Stimulated activated CD8-positive, alpha-beta memory T cell treated with anti-CD3 and anti-CD28 coated beads, Interleukin-7, amount 100 ng/mL, for 4 hours (primary cell): ENCODE measurements around the gene CCDC191.

ENCODE experiments used
- DNase-seq, 2 donors: peaks; one replicate each; pipeline ENCODE4 v3.0.0-alpha.2; 2020; ENCODE audit warnings: low read depth in 2 of 2

The CCDC191 gene

DNA sequence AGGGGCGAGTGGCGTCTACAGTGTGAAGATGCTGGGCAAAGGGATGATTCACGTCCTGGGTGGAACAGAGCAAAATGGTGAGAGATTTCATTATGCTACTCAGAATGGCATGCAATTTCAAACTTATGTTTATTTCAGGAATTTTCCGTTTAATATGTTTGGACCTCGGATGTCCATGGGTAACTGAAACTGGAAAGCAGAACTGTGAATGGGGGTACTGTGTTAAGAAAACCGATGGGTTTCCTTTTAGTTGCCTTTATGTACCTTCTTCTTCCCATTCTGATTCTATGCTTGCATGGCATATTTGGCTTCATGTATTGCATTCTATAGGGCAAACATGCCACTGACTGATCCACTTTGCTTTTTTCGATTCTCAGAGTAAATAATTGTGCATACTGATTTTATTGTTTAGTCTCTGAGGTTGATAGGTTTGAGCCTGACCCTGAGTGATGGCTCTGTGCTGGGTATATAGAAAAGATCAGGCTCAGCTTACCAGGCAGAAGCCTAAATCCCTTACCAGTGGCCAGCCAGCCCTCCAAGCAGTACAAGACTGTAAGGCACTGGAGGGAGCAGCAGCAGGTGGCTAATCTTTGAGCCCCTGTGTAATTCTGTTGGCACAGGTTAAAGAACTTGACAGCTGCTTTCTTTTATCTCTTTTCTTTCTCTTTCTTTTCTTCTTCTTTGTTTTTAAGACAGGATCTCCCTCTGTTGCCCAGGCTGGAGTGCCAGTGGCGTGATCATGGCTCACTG is 4.8 kb upstream of the CCDC191 start:
- no peak for DNase-seq

DNA sequence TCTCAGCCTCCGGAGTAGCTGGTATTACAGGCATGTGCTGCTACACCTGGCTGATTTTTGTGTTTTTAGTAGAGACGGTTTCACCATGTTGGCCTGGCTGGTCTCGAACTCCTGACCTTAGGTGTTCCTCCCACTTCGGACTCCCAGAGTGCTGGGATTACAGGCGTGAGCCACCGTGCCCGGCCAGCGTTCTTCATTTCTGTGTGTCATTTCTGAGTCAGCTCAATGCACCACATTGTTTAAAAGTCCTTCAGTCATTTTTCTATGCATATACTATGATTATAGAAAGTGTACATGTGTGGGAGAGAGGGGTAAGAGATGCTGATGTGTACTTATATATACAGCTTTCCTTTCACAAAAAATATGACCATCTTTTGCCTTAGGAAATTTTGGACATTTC is 2.3 kb upstream of the CCDC191 start:
- DNase-seq = no peak

DNA sequence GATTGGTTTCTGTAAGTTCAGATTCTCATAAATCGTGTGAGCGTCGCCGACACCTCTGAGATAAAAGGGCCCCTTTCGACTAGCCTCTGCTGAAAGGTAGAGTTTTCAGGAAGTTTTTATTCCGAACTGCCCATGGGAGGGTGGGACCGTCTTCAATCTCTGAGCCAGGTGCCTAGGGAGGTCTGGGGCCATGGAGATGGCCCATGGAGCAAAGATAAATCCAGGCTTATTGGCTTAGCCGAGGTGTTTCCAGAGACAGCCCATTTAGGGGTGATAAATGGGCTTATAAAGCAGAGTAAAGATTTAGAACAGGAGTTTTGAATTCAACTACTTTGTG is 653 bp upstream of the CCDC191 start:
- DNase-seq = no peak

DNA sequence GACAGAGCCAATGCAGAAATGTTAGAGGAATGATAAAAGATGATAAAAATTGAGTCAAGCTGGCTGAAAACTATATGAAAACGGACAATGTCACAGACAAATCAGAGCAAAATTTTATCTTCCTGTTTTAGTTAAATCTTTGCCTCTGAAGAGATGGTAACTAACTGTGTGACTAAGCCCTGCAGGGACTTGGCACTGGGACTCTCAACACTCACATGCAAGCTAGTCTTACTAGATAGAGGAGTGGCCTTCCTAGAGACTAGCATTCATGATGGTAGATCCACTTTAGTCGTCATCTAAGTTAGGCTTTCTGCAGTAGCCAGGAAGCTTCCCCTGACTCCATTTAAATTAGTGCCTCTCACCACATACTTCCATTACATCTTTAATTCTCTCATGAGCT is 4.1 kb downstream of the CCDC191 start:
- no peak for DNase-seq

DNA sequence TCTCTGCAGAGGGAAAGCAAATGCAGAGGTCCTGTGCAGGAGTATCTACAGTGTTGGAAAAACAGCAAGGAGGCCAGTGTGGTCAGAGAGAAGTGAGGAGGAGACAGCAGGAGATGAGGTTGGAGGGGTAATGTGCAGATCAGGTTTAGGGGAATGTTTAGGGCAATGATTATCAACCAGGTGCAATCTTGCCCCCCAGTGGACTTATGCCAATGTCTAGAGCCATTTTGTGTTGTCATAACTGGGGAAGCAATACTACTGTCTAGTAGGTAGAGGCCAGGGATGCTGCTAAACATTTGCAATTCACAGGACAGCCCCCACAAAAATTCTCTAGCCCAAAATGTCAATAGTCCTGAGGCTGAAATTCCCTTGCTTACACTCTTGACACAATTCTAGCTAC is 13.1 kb downstream of the CCDC191 start:
- no peak for DNase-seq

DNA sequence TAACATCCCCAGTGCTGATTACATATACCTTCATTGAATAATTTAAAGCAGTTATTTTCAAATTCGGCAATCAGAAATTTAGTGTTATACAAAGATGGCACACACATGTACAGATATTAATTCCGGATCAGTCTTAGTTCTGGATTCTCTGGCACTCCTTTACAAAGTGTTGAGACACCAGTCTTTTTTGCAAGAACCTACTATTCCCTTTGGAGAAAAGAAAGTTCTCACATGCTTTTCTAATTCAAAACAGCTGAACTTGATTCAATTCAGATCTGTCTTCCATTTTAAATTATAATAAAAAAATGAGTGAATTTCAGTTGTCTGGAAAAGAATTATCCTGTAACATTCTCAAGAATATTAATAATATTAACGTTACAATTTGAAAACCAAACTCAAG is 20.4 kb downstream of the CCDC191 start:
- DNase-seq = no peak

DNA sequence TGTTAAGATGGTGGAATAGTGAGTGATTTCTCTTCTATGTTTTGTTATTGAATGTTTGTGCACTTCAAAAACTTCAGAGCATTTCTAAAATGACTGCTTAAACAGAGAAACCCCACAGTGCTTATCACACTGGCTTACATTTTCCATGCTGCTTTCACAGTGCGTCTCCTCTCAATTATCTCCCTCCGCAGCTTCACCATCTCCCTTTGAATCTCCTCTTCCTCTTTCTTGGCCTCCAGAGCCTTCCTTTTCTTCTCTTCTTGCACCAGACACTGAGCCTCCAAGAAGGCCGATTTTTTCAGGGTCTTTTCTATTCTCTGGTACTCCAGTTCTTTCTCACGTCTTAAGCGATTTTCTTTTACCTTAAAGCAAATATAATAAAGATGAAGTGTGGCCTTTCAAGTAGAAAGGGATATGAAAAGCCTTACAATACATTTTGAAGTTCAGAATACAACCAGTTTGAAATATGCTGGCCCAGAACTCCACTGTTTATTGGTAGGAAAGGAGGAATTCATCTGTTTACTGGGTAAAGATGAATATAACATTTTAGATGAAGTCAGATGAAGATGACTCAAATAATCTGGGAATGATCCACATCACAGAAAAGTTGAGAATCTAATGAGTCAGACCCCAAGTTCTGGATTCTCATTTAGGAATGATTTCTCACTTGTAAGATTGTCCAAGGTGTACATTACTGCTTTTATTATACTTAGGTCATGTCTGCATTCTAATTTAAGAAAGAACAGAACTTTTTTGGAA is 21.4 kb downstream of the CCDC191 start:
- DNase-seq = no peak

DNA sequence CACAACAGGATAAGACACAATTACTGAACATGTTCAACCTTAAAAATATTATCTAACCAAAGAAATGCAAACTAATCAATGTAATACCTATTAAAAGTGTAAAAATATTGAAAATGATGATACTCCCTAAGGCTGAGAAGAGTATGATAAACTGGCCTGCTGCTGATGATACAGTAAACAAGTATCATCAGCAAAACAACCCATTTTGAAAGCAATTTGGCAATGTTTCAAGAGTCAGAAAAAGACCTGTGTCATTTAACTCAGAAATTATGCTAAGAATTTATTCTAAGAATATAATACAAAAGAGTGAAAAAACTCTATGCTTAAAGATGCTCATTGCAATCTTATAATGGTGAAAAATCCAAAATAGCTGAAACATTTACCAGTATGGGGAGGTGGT is 22.1 kb downstream of the CCDC191 start:
- no peak for DNase-seq

DNA sequence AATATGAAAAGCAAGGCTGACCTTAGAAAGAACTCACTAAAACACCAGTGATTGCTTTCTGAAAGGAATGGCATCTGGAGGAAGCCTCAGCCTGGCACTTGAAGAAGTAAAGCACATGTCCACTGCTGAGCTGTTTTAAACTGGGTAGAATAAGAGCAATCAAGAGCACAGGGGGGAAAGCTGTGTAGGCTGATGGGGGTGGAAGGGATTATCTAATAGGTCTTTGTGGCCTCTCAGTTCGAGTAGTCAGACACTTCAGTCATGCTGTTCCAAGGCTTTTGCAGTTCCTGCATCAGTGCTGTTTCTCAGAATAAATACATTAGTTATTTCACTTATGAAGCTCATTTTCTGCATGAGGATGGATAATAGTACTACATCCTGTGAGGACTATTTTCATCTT is 22.6 kb downstream of the CCDC191 start:
- no peak for DNase-seq

DNA sequence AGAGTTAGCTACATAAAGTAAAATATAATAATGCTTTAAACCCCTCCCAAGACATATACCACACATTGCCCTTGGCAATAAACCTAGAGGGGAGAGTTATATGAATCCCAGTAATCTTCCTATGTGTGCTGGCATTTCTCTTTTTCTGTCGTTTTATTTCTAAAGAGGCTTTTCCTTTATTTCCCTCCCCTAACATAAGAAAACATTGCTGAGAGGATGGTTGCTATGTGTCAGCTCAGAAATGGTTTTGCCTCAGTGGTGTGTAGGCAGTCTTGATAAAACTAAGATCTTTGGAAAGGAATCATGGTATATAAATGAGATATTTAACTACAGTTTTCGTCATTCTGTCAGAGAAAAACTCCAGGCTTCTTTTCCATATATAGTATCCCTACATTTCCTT is 30.0 kb downstream of the CCDC191 start:
- DNase-seq = no peak

DNA sequence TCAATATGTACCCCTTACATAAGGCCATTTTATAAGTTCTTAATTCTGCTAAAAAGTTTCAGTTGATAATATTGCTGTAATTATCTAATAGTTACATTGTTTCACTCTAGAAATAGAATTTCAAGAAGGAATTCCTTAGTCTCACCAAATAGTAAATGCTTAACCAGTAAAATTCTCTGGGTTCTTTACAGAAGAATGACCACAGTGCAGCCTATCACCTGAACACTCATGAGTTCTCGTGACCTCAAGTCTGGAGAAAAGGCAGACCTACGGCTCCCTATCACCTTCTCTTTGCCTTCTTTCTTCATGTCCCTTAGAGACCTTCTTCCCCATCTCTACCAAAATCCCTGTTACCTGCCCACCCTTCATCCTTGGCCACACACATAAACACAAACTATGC is 30.9 kb downstream of the CCDC191 start:
- no peak for DNase-seq

DNA sequence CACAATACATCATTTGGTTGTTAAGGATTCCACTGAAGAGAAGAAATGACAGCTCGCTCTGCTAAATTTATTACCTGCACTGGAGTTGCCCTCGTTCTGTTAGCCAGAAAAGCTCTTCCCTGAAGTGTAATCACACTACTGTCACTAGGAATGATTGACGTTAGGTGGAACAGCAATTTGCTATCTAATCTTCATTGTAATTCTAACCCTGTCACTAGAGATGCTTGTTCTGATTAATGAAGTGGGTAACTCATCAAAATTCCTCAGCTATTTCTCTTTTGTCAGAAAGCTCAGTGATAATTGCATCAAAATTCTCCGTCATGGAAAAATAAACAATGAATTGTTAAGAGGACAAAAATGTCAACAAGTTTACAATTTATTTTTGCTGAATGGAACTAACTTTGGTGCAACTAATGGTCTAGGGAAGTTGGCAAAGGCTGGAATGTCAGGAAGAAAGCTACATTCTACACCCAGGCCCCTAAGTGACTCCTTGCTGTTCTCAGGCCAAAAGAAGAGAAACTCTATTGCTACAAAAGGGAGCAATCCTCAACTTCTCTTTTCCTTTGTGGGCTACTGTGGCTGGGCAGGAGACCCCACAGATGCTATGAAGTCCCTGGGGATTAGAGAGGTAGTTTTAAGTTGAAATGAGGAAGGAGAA is 34.1 kb downstream of the CCDC191 start:
- DNase-seq = no peak

DNA sequence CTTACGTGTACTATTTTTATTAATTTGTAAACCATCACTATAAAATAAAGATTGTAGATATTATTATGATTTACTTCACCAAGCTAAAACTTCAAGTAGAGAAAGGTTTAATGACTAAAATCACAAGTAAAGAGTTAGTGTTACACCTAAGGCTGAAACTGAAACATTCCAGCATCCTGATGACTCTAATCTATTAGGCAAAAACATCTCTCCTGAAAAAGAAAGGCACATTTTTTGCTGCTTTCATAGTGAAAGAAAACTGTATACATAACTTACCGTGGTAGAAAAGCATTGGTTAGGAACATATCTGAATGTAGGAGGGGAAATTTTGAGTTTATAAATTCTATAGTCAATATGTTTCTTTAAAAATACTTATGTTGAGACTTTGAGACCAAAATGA is 35.4 kb downstream of the CCDC191 start:
- DNase-seq = no peak

DNA sequence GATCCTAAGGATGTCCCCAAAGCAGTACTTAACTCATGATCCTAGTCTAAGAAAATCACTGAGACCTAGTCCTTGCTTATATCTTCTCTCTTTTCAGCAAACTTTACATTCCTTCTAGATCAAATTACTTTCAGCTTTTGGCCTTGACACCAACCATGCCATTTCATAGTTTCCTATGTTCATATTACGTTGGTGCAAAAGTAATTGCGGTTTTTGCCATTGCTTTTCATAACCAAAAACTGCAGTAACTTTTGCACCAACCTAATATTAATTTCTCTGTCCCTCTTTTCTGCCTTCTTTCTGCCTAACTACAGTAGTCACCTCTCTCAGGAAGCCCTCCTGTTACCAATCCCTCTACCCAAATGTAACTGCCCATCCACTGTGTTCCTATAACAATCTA is 36.8 kb downstream of the CCDC191 start:
- no peak for DNase-seq

DNA sequence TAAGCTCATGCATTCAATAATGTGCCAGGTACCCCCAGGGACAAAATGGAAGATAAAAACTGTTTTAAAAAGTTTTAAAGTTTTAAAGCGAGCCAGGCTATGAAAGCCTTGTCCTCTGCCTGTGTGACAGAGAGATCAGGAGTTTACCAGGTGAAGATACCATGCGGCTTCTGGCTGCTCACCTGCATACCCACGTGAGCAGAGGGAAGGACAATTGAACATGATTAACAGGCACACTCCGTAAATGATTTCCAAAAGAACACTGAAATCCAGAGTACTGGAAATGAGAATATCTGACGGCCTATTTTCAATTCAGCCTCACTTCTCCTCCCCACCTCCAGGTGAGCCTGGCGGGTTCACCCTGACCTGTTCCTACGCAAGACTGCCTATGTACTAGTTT is 42.1 kb downstream of the CCDC191 start:
- no peak for DNase-seq

DNA sequence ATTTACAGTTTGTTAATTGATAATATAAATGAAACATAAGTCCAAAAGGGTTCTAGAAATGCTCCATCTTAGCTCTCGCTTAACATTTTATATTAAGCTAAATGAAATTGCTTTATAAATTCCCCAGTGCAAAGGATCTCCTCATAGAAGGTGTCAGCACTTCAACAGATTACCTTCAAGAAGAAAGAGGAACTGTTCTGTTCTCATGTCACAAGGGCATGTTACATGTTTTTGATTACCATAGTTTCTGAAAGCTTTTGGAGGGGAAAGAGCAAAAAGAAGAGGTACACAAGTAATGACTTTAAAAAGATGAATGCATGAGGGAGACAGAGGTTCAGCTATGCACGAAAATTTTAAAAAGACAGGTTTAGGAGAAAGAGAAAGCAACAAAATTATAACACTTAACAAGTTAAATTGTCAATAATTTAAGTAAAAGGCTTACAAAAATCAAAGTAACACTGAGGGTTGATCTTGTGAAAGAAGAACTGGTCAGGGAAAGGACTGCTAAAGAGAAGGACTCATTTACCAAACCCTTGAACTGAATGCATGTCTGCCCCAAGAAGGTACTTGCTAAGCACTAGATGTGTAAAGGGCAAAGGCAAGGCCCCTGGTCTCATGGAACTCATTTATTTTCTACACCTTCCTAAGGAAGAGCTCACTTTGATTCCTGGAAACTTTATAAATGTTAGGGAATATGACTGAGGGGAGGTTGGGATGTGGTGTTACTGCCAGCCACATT is 45.1 kb downstream of the CCDC191 start:
- no peak for DNase-seq

DNA sequence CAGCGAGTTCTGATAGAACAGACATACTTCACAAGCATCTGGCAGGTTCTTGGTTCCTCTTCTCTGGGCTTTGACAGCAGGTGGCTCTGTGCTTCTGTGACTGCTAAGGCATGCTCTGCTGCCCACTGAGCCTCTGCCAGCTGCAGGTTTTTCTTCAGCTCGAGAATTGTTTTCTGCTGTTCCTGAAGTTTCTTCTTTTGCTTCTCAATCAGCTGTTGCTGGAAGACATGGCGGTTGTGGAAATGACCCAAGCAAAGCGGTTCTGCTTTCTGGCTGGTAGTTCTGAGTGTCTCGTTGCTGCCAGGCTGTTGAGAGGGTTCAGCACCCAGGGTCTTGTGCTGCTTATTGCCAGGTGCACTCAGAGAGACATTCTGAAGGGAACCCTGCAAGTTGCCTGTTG is 50.8 kb downstream of the CCDC191 start:
- DNase-seq = no peak

DNA sequence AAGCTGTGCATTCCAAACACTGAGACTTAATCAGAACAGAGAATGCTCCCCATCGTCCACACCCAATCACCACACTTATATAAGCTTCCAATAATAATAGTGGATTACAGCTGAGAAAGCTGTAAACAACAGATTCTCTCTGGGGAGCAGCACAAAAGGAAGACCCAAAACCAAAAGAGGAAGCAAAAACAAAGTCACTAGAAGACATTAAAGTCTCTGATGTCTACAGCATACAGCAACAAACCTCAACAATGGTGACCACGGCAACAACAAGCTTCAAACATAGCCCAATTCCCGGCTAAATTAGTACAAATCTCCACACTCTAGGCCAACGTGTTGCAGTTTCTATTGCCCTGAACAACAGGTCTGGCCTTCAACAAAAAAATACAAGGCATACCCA is 70.8 kb downstream of the CCDC191 start:
- DNase-seq = no peak

DNA sequence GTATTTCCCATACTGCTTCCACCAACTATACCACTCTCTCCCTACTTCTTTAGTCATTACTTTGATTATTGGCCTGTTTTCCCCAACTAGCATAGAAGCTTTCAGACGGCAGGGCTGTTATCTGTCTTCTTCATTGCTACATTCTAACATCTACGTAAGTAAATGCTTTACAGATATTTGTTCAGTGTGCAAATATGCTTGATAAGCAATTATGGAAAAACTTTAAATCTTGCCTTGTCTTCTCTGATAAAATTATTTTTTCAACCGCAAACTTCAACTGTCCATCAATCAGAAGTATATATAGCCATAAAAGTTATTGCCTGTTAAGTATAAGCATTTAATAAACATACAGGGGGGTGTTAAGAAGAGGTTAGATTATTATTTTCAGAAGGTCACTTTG is 72.8 kb downstream of the CCDC191 start:
- DNase-seq = no peak

DNA sequence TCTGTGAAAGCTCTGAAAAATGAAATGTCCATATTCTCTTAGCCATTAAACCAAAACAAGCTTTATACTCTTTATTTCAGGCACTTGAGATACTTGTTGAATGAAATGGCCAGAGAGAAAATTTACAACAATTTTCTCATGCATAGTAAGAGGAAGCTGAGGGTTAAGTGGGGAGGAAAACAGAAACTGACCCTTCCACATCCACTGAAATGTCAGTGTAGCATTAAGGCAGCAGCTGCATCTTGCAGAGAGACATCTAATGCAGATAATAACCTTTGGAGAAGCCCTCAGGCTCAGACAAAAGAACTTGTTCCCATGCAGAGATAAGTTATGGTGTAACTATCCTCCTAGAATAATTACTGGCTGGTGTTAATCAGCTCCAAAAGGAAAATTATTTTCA is 74.5 kb downstream of the CCDC191 start:
- DNase-seq = no peak

DNA sequence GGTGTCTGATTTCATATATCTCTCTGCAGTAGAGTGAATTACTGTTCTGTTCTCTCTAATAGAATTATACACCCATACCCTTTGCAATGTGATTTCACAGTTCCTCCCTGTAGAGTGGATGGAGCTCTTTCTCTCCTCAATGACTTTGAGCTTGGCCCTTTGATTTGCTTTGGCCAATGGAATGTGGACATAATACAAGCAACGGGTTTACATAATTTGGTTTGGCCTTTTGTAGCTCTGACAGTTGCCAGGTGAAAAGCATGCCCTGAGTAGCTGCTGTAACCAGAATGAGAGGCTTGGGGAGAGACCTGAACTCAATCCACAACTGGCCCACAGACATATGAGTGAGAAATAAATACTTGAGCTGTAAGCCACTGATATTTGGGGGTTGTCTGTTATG is 76.4 kb downstream of the CCDC191 start:
- DNase-seq = no peak

DNA sequence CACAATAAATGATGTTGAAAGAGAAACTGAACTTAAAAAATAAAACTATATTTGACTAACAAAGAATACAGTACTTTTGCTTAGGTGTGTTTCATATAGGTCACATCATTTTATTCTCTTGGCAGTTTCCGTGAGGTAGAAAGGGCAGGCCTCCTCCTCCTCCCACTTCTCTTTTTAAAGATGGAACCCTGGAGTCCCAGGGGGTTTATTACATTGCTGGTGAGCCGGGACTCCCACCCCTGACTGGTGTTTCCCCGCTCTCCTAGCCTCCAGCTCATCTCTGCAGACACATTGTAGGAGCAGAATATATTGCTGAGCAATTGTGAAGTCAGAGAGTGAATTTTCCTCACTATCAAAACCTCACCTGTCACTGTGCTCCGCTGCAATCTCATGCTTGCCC is 78.5 kb downstream of the CCDC191 start:
- no peak for DNase-seq

DNA sequence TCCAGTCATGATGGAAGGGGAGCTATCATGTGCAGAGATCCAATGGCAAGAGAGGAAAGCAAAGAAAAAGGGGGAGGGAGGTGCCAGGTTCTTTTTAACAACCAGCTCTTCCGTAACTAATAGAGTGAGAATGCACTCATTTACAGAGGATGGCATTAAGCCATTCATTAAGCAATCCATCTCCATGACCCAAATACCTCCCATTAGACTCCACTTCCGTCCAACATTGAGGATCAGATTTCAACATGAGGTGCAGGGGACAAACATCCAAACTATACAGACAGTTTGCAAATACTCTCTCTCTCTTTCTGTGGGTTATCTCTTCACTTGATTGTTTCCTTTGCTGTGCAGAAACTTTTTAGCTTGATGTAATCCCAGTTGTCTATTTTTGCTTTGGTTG is 87.3 kb downstream of the CCDC191 start:
- no peak for DNase-seq
